Measurements from ENCODE around the gene SOX6. TPM values are rescaled to one million over a fixed set of nuclear protein-coding genes. Genes with fewer than 3 reads are reported as not detected.

The SOX6 gene
- total and polyA plus RNA-seq, 2 donors (not counting 3 experiments of a cell fraction or from before 2014, with no cell fraction given) = 0.14 to 3.7 TPM

GRCh38 chr11:16087886-16088285 lies 268.5 kb downstream of the SOX6 start:
- Histone ChIP-seq H2AFZ (ENCODE audit: low read depth, low read length) (no peak overlapping the region), H4K20me1 (replicated peaks; ENCODE audit: control insufficient read depth, extremely low read depth, insufficient read depth, low read length) (no peaks in the 10 kb centered on the region), H3K4me3 (replicated peaks in 1 of 3; ENCODE audit: insufficient read depth in 1 of 3, low read depth in 1 of 3, low read length in 3 of 3) (no peak overlapping the region), H3K27me3 (ENCODE audit: control insufficient read depth in 2 of 2, insufficient read depth in 2 of 2, low read length in 2 of 2) (no peaks in the 10 kb centered on the region), H3K36me3 (ENCODE audit: control insufficient read depth in 2 of 2, extremely low read depth in 1 of 2, insufficient read depth in 2 of 2, low read length in 2 of 2) (no peaks in the 10 kb centered on the region), H3K79me2 (ENCODE audit: control insufficient read depth, insufficient read depth, low read length) (no peaks in the 10 kb centered on the region), H3K9ac (replicated peaks; ENCODE audit: extremely low read depth, insufficient read depth, low read length) (no peak overlapping the region), H3K27ac (ENCODE audit: insufficient read depth, low read depth, low read length) (no peak overlapping the region), H3K9me3 (replicated peaks; ENCODE audit: control insufficient read depth, insufficient read depth, low read length) (no peaks in the 10 kb centered on the region), H3K4me2 (ENCODE audit: insufficient read depth, low read length) (no peak overlapping the region), H3K9me1 (replicated peaks; ENCODE audit: control insufficient read depth, extremely low read depth, insufficient read depth, low read length) (no peaks in the 10 kb centered on the region), H3K4me1 (ENCODE audit: control insufficient read depth, extremely low read depth, insufficient read depth, low read length) (no peaks in the 10 kb centered on the region)
- intact Hi-C loops (cut with micrococcal nuclease) = no loop called here
- ChIA-PET POLR2A (no interaction called here), CTCF (no interaction called here)
- no peak for DNase-seq (ENCODE audit: low read depth, low spot score)
- dilution Hi-C loops (cut with MboI; ENCODE audit: extremely low pct_ligation_motif_present, low sequenced_read_pairs) = no loop called here
- no TSS peak for BruUV-seq (replicated peaks)
- FAIRE-seq = no peak
- TF ChIP-seq, protein P1, sequence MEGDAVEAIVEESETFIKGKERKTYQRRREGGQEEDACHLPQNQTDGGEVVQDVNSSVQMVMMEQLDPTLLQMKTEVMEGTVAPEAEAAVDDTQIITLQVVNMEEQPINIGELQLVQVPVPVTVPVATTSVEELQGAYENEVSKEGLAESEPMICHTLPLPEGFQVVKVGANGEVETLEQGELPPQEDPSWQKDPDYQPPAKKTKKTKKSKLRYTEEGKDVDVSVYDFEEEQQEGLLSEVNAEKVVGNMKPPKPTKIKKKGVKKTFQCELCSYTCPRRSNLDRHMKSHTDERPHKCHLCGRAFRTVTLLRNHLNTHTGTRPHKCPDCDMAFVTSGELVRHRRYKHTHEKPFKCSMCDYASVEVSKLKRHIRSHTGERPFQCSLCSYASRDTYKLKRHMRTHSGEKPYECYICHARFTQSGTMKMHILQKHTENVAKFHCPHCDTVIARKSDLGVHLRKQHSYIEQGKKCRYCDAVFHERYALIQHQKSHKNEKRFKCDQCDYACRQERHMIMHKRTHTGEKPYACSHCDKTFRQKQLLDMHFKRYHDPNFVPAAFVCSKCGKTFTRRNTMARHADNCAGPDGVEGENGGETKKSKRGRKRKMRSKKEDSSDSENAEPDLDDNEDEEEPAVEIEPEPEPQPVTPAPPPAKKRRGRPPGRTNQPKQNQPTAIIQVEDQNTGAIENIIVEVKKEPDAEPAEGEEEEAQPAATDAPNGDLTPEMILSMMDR (IDR thresholded peaks at IDR 0.05; ENCODE audit: extremely low read depth in 1 of 2, insufficient read depth in 1 of 2, low read depth in 1 of 2, low read length in 2 of 2) = no peak
- TF ChIP-seq JUN (IDR thresholded peaks at IDR 0.05; ENCODE audit: borderline replicate concordance, insufficient read depth, insufficient read length, low read depth) (no peak), MYC (IDR thresholded peaks at IDR 0.05; ENCODE audit: low read depth, low read length) (no peak), POLR2A (IDR thresholded peaks at IDR 0.05; ENCODE audit: low read depth, low read length) (no peak), MAX (IDR thresholded peaks at IDR 0.05; ENCODE audit: insufficient read depth, insufficient read length) (no peak), POLR2AphosphoS5 (IDR thresholded peaks at IDR 0.05; ENCODE audit: insufficient read depth, low read depth, low read length) (no peak), GATA2 (IDR thresholded peaks at IDR 0.05; ENCODE audit: insufficient read depth, insufficient read length, low read depth, low read length) (no peak), EZH2 (IDR thresholded peaks at IDR 0.05; ENCODE audit: borderline replicate concordance, low read depth, low read length, severe bottlenecking) (no peak), FOS (IDR thresholded peaks at IDR 0.05; ENCODE audit: borderline replicate concordance, insufficient read depth, low read length) (no peak)
